KG1 (cell line): Measurements from ENCODE around the gene WDR26.
A peak's percentile ranks its signal among the peaks of the same experiment; 100 is the strongest.
"Not testable (repeated sequence)": the region's sequence is repeated elsewhere in the genome, so short reads cannot be mapped to it uniquely, and the experiment has no call there.

Experiments
- DNase-seq: peaks from one replicate; lab custom pipeline; 2025; lab: John Stamatoyannopoulos, UW

WDR26 gene

GRCh38 chr1:224433701-224434672 is 610 bp downstream of the WDR26 start:
- DNase-seq: no peak

GRCh38 chr1:224433041-224433691 is 1.4 kb downstream of the WDR26 start:
- no peak for DNase-seq

- peak; percentile 34 for DNase-seq
Measured at GRCh38 chr1:224432672-224433040, 1.9 kb downstream of the WDR26 start.

- no peak for DNase-seq
Measured at GRCh38 chr1:224432146-224432545, 2.5 kb downstream of the WDR26 start.

DNA sequence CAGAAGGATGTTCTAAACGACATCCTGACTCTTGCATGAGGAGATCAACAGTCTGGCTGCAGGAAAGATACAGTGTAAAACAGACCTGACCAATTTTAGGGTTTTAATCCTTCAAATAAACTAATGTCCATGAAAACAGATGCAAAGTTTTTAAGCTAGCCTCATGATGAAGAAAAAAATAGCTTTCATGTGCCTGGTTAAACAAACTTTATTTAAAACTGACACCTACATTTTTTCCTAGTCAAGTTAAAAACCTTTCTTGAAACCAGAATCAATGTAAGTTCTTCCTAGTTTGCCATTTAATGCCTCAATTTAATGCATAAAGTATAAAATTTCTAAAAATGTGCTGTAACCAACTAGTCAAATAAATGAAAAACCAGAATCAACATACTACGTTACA is 2.9 kb downstream of the WDR26 start:
- no peak for DNase-seq

DNA sequence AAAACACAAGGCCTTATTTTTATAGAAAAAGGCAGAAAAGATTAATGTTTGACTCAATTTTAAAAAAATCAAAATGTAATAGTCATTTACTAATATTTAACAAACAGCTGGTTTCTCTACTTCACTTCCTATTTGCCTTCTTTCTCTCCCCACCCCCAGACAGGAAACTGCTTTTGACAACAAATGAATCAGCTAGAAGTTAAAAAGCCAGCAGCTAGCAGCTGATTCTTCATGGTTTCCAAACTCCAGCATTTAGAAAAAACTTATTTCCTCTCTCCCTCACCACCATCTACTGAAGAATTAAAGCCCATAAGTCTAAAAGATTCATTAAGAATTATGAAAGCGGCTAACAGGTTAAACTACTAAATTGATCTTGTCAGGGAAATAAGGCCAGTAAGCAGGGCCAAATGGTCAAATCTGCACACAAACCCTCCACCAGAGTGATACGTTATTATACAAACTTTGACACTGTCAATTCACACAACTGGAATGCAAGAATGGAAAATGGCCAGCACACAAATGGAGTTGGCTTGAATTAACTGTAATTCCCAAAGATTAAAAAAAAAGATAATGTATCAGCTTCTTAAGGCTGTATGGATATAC is 4.0 kb downstream of the WDR26 start:
- DNase-seq: peak; percentile 46

GRCh38 chr1:224429616-224430326 is 4.8 kb downstream of the WDR26 start:
- DNase-seq: no peak

GRCh38 chr1:224428713-224429112 is 5.9 kb downstream of the WDR26 start:
- not testable (repeated sequence) for DNase-seq

GRCh38 chr1:224427346-224427745 is 7.3 kb downstream of the WDR26 start:
- DNase-seq: no peak

GRCh38 chr1:224426869-224427268 is 7.7 kb downstream of the WDR26 start:
- not testable (repeated sequence) for DNase-seq

- DNase-seq: no peak
Measured at GRCh38 chr1:224425279-224425884, 9.2 kb downstream of the WDR26 start.

DNA sequence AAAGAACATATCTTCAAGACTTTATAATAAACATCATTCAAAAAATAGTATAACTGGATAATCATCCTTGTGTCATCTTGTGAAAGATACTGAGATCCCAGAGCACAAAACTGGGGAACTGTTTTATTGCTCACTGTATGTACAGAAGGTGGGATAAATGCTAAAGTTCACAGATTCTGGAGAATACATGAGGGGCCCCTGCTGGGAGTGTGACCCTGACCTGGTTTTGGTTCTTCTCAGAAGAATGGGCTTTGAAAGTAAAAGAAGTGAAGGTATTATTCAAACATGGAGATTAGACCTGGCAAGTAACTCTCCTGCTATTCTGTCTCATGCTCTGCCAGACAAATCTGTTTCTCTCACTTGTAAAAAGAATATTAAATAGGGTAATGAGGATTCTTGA is 14.5 kb downstream of the WDR26 start:
- DNase-seq: no peak

DNA sequence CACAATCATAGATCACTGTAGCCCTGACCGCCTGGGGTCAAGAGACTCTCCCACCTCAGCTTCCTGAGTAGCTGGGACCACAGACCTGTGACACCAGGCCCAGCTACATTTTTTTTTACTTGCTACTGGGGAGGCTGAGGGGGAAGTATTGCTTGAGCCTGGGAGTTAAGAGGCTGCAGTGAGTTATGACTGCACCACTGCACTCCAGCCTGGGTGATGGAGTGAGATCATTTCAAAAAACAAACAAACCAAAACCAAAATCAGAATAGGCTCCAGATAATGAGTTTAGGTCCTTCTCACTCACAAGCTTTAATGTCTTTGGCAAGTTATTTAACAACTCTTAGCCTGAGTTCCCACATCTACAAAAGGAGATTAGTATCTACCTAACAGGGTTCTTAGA is 22.8 kb downstream of the WDR26 start:
- DNase-seq: no peak

DNA sequence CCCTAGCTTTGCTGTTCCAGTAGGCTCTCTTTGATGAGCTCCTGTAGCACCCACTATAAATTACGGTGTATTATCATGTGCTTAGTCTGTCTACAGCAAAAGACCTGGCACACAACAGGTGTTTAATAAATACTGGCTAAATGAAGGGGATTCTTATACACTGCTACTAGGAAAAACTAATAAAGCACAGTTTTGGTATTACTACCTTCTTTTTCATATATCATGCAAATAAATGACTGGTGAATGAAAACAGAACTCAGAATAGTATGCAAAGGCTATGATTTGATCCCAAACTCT is 26.4 kb downstream of the WDR26 start:
- DNase-seq: no peak

DNA sequence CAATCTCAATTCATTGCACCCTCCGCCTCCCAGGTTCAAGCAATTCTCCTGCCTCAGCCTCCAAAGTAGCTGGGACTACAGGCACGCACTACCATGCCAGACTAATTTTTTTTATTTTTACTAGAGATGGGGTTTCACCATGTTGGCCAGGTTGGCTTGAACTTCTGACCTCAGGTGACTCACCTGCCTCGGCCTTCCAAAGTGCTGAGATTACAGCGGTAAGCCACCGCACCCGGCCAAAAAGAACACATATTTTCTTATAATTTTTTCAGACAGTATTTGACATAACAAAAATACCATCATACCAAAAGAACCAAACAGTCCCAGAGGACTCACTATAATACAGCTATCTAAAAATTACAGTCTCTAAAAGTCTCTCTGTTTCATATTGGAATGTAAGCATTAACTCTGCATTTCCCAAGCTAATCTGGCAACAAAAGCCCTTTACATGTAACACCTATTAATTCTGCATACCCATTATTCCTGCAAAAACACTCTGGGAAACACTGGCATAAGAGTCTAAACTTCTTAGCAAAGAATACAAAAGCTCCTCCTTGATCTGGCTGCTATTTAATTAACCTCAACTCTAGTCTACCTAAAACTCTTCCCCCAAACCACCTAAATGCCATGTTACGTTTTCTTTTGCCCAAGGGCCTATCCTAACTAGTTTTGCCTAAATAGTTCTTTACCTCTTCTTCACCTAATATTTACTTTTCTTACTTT is 26.9 kb downstream of the WDR26 start:
- DNase-seq: no peak

- no peak for DNase-seq
Measured at GRCh38 chr1:224406216-224406615, 28.4 kb downstream of the WDR26 start.

- DNase-seq: no peak
Measured at GRCh38 chr1:224405604-224405970, 29.0 kb downstream of the WDR26 start.

- DNase-seq: no peak
Measured at GRCh38 chr1:224404916-224405603, 29.5 kb downstream of the WDR26 start.

DNA sequence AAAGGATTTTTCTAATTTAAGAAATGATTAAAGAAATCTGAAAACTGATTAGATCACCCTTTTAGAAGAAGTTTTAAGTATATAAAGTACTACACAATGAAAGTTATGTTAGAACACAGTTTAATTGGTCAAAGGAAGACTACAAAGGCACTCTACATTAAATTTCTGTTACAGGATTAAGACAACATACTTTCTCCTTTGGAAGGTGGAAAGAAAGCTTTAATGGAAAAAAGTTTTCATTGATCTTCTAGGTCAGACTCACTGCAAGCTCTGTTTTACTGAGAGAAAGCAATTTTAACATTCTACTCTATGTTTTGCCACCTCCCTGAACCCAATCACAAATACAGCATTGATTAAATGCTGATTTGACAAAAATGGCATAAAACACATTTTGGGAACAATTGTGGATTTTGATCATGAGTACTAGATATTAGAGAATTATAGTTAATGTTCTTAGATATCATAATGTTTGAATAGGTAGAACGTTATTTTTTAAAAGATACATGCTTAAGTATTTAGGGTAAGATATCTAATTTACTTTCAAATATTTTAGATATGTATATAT is 32.0 kb downstream of the WDR26 start:
- DNase-seq: no peak

GRCh38 chr1:224399887-224400286 is 34.7 kb downstream of the WDR26 start:
- no peak for DNase-seq

DNA sequence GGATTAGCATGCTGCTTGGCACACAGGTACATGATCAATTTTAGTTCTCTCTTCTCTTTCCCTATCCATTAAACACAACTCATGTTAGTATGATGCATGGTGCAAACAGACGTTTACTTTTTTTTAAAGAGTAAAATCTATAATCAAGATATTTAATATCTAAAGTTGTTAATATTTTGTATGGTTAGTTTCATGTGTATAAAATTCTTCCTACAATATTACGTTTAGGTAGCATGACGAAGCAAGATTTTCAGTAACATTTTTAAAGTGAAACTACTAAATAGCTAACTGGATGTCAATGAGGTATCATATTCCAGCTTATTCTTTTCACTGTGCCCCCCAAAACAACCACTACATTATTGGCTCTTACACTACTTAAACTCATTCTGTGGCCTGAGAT is 41.3 kb downstream of the WDR26 start:
- DNase-seq: no peak
